HepG2 (cell line): ENCODE measurements around the gene IL10.

Experiments
- HCFC1 ChIP-seq: fragments of 150-350 bp; IDR thresholded peaks from 2 replicates; pipeline ENCODE4 v1.6.1; 2014; ENCODE audit warnings: low read depth, low read length
- MAZ ChIP-seq, 2 experiments: sonication (generic) in 1 of 2; formaldehyde crosslinking in 1 of 2; IDR thresholded peaks; 2 replicates each; pipeline versions ENCODE4 v1.5.0 to v1.6.1; 2012 to 2020; ENCODE audit warnings: low read depth in 2 of 2, mild to moderate bottlenecking in 2 of 2, borderline replicate concordance in 1 of 2, improper control_type of control experiment in 1 of 2, low read length in 1 of 2, missing genetic modification reagents in 1 of 2, moderate library complexity in 1 of 2
- MLLT10 ChIP-seq: sonication (generic); formaldehyde crosslinking; IDR thresholded peaks from 2 replicates; pipeline ENCODE4 v1.4.0; 2020; ENCODE audit warnings: missing genetic modification reagents
- RAD21 ChIP-seq: fragments of 450-650 bp; formaldehyde crosslinking; IDR thresholded peaks from 2 replicates; pipeline ENCODE4 v1.5.0; 2020; ENCODE audit warnings: mild to moderate bottlenecking
- SMAD3 ChIP-seq: sonication (generic); formaldehyde crosslinking; IDR thresholded peaks from 2 replicates; pipeline ENCODE4 v1.4.0; 2020; ENCODE audit warnings: missing genetic modification reagents
- SUZ12 ChIP-seq: fragments of 150-350 bp; IDR thresholded peaks from 2 replicates; pipeline ENCODE4 v1.6.1; 2014; ENCODE audit warnings: low read depth, low read length
- TBP ChIP-seq: sonication (generic); formaldehyde crosslinking; IDR thresholded peaks from 2 replicates; pipeline ENCODE4 v1.5.0; 2020; ENCODE audit warnings: missing genetic modification reagents
- ZSCAN29 ChIP-seq: sonication (generic); formaldehyde crosslinking; conservative IDR thresholded peaks from 2 replicates; pipeline ENCODE4 v1.4.0; 2020; ENCODE audit warnings: mild to moderate bottlenecking, missing genetic modification reagents
- TF ChIP-seq, protein P1 (sequence below): sonication (generic); formaldehyde crosslinking; IDR thresholded peaks from 2 replicates; pipeline ENCODE4 v1.5.1; 2020; ENCODE audit warnings: missing genetic modification reagents, mild to moderate bottlenecking, borderline replicate concordance
- TF ChIP-seq, protein P2 (sequence below): sonication (generic); formaldehyde crosslinking; IDR thresholded peaks from 2 replicates; pipeline ENCODE4 v1.4.0; 2020; ENCODE audit warnings: missing genetic modification reagents
- TF ChIP-seq, protein P3 (sequence below): sonication (generic); formaldehyde crosslinking; IDR thresholded peaks from 2 replicates; pipeline ENCODE4 v1.8.1; 2023; ENCODE audit warnings: missing genetic modification reagents, inconsistent platforms, borderline replicate concordance
- TF ChIP-seq, protein P4 (sequence below): IDR thresholded peaks from 2 replicates; pipeline ENCODE4 v1.6.1; 2012; ENCODE audit warnings: inconsistent platforms

DNA sequence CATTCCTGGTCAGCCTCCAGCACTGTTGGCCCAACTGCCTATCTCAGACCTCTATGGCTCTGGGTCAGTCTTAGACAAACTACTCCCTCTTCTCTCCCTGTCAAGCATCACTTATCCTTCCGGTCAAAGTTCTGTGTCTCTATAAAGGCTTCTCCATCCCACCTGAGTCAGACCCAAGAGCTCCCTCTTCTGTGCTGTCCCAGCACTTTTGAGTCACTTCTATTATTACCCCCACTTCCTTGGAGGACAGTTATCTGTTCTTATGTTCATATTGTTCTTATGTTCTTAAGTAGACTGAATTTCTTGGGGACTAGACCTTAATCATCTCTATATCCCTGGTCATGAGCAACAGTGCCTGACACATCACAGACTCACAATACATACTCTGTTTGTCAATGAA lies 29.2 kb upstream of the IL10 start:
- TF ChIP-seq MLLT10 (CRISPR knock-in tag): no peak
- TF ChIP-seq, protein P1, sequence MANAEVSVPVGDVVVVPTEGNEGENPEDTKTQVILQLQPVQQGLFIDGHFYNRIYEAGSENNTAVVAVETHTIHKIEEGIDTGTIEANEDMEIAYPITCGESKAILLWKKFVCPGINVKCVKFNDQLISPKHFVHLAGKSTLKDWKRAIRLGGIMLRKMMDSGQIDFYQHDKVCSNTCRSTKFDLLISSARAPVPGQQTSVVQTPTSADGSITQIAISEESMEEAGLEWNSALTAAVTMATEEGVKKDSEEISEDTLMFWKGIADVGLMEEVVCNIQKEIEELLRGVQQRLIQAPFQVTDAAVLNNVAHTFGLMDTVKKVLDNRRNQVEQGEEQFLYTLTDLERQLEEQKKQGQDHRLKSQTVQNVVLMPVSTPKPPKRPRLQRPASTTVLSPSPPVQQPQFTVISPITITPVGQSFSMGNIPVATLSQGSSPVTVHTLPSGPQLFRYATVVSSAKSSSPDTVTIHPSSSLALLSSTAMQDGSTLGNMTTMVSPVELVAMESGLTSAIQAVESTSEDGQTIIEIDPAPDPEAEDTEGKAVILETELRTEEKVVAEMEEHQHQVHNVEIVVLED: no peak
- TF ChIP-seq, protein P2, sequence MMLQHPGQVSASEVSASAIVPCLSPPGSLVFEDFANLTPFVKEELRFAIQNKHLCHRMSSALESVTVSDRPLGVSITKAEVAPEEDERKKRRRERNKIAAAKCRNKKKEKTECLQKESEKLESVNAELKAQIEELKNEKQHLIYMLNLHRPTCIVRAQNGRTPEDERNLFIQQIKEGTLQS (CRISPR knock-in tag): no peak
- TF ChIP-seq RAD21 (CRISPR knock-in tag): no peak
- no peak for TF ChIP-seq SUZ12
- TF ChIP-seq HCFC1: no peak
- TF ChIP-seq TBP (CRISPR knock-in tag): no peak
- no peak for TF ChIP-seq ZSCAN29 (CRISPR knock-in tag)
- TF ChIP-seq, protein P3, sequence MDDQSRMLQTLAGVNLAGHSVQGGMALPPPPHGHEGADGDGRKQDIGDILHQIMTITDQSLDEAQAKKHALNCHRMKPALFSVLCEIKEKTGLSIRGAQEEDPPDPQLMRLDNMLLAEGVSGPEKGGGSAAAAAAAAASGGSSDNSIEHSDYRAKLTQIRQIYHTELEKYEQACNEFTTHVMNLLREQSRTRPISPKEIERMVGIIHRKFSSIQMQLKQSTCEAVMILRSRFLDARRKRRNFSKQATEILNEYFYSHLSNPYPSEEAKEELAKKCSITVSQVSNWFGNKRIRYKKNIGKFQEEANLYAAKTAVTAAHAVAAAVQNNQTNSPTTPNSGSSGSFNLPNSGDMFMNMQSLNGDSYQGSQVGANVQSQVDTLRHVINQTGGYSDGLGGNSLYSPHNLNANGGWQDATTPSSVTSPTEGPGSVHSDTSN (CRISPR knock-in tag): no peak
- TF ChIP-seq SMAD3 (CRISPR knock-in tag): no peak
- no peak for TF ChIP-seq MAZ (IDR thresholded peaks at IDR 0.05; ENCODE audit: borderline replicate concordance, low read depth, low read length)
- TF ChIP-seq MAZ (CRISPR knock-in tag; IDR thresholded peaks at IDR 0.05; ENCODE audit: low read depth): no peak
- TF ChIP-seq, protein P4, sequence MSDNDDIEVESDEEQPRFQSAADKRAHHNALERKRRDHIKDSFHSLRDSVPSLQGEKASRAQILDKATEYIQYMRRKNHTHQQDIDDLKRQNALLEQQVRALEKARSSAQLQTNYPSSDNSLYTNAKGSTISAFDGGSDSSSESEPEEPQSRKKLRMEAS: no peak
